PC-3 (cell line): ENCODE results near the gene ARMC8. TPM values are rescaled to one million over a fixed set of nuclear protein-coding genes. Genes with fewer than 3 reads are reported as not detected.

Source experiments
- ATAC-seq: fragments of 200-7000 bp; cut with Tn5 transposase; 2 replicates; pipeline ENCODE4 v1.9.1; 2020; ENCODE audit warnings: mild to moderate bottlenecking, moderate library complexity
- Bru-seq: library from RNA; stranded (reverse); fragments of 400-500 nt; gene quantifications from one replicate; lab custom pipeline; 2021; lab: Mats Ljungman, UMichigan
- BruChase-seq, 2 experiments: library from RNA; stranded (reverse); fragments of 400-500 nt; gene quantifications; one replicate each; lab custom pipeline; 2021; lab: Mats Ljungman, UMichigan
- BruUV-seq: library from RNA; stranded (reverse); fragments of 400-500 nt; replicated peaks from 2 replicates; lab custom pipeline; 2021; lab: Mats Ljungman, UMichigan
- CTCF ChIA-PET: fragments of 300-600 bp; sonication (Branson Sonifier 250); formaldehyde crosslinking; loops from one replicate; lab custom pipeline; 2022; ENCODE audit warnings: antibody characterized with exemption; lab: Charles Lee
- POLR2A ChIA-PET: fragments of 300-600 bp; sonication (Branson Sonifier 250); formaldehyde crosslinking; loops from one replicate; lab custom pipeline; 2022; ENCODE audit warnings: antibody characterized with exemption; ENCODE audit not compliant: unreplicated experiment; lab: Charles Lee
- DNase-seq: peaks from one replicate; pipeline ENCODE4 v3.0.0-alpha.2; 2015
- H2AFZ ChIP-seq: fragments of 300-600 bp; sonication (generic); 2 replicates; pipeline ENCODE4 v1.6.0; 2016; ENCODE audit warnings: antibody characterized with exemption, low read length
- H3F3A ChIP-seq: fragments of 300-600 bp; sonication (generic); one replicate; pipeline ENCODE4 v1.6.0; 2017; ENCODE audit warnings: antibody characterized with exemption, low read length, control low read depth, mild to moderate bottlenecking; ENCODE audit not compliant: unreplicated experiment
- H3K27ac ChIP-seq: fragments of 300-600 bp; sonication (generic); 2 replicates; pipeline ENCODE4 v1.5.1; 2016; ENCODE audit warnings: mild to moderate bottlenecking, low read length
- H3K27me3 ChIP-seq: fragments of 300-600 bp; sonication (generic); 2 replicates; pipeline ENCODE4 v1.6.1; 2016; ENCODE audit warnings: low read length, mixed read lengths
- H3K36me3 ChIP-seq: fragments of 300-600 bp; sonication (generic); 2 replicates; pipeline ENCODE4 v1.6.1; 2016; ENCODE audit warnings: low read depth, mixed run types, low read length, mixed read lengths
- H3K4me1 ChIP-seq: fragments of 300-600 bp; sonication (generic); 2 replicates; pipeline ENCODE4 v1.5.1; 2016; ENCODE audit warnings: low read length; ENCODE audit not compliant: insufficient read depth
- H3K4me2 ChIP-seq: fragments of 300-600 bp; sonication (generic); 2 replicates; pipeline ENCODE4 v1.6.0; 2016; ENCODE audit warnings: low read length
- H3K4me3 ChIP-seq: fragments of 300-600 bp; sonication (generic); 2 replicates; pipeline ENCODE4 v1.5.1; 2016; ENCODE audit warnings: mild to moderate bottlenecking, low read length, mixed read lengths
- H3K79me2 ChIP-seq: fragments of 300-600 bp; sonication (generic); 2 replicates; pipeline ENCODE4 v1.6.1; 2017; ENCODE audit warnings: low read length, mixed read lengths
- H3K9ac ChIP-seq: fragments of 300-600 bp; sonication (generic); 2 replicates; pipeline ENCODE4 v1.6.0; 2016; ENCODE audit warnings: mild to moderate bottlenecking, low read length
- H3K9me2 ChIP-seq: fragments of 300-600 bp; sonication (generic); replicated peaks from 2 replicates; pipeline ENCODE4 v1.6.1; 2016; ENCODE audit warnings: mixed run types, low read length, mixed read lengths
- H3K9me3 ChIP-seq: fragments of 300-600 bp; sonication (generic); 2 replicates; pipeline ENCODE4 v1.6.1; 2016; ENCODE audit warnings: low read length, mixed read lengths
- H4K20me1 ChIP-seq: fragments of 300-600 bp; sonication (generic); 2 replicates; pipeline ENCODE4 v1.6.1; 2016; ENCODE audit warnings: low read length, mixed read lengths
- CTCF ChIP-seq: fragments of 300-600 bp; sonication (generic); conservative IDR thresholded peaks from 2 replicates; pipeline ENCODE4 v1.5.1; 2017; ENCODE audit warnings: antibody characterized with exemption, low read depth, mild to moderate bottlenecking, low read length
- EZH2 ChIP-seq: fragments of 300-600 bp; sonication (generic); IDR thresholded peaks from one replicate; pipeline ENCODE4 v1.6.1; 2017; ENCODE audit warnings: antibody characterized with exemption, mild to moderate bottlenecking, low read length; ENCODE audit not compliant: unreplicated experiment
- EZH2phosphoT487 ChIP-seq: fragments of 300-600 bp; sonication (generic); IDR thresholded peaks from 2 replicates; pipeline ENCODE4 v1.6.1; 2018; ENCODE audit warnings: mild to moderate bottlenecking, antibody characterized with exemption, low read length, borderline replicate concordance
- intact Hi-C: fragments of 100-400 bp; cut with micrococcal nuclease; formaldehyde crosslinking; loops from 2 replicates; pipeline ENCODE4 v1.9.0; 2023
- long read RNA-seq: library from polyadenylated mRNA; unstranded; transcript quantifications from one replicate; pipeline ENCODE4 v2.0.0, GENCODE V29; 2021; ENCODE audit not compliant: unreplicated experiment
- total RNA-seq: library from RNA; depleted of rRNA; stranded (reverse); fragments of >200 nt; gene quantifications from 2 replicates; pipeline ENCODE4 v1.2.3, GENCODE V29; 2014; rRNA removed

The ARMC8 gene
- total RNA-seq (15.0 and 21.1 TPM in 2 replicates), Bru-seq, nascent RNA (percentile 75 among the genes with signal in this experiment), BruChase-seq, experiment 1, labeled RNA remaining after a 6-hour chase (percentile 69 among the genes with signal in this experiment), BruChase-seq, experiment 2, labeled RNA remaining after a 2-hour chase (percentile 77 among the genes with signal in this experiment)
- long read RNA-seq, full-length matches to known transcripts = 42 of 75 reads
- long read RNA-seq, partial matches to known transcripts = 8 of 75 reads
- long read RNA-seq, other reads (novel, unspliced or antisense) = 25 of 75 reads

- Histone ChIP-seq H3F3A (no peaks in the 10 kb centered on the region), H3K4me2 (peak within 1 kb of the TSS; percentile 93), H3K27ac (peak within 1 kb of the TSS; percentile 75), H3K9me2 (no peaks in the 10 kb centered on the region), H3K4me3 (peak within 1 kb of the TSS; percentile 81), H2AFZ (peak within 1 kb of the TSS; percentile 99), H4K20me1 (peaks cover 18% of the 10 kb centered on the region), H3K9ac (peak within 1 kb of the TSS; percentile 97), H3K36me3 (no peaks in the 10 kb centered on the region), H3K9me3 (no peaks in the 10 kb centered on the region), H3K4me1 (peaks cover 35% of the 10 kb centered on the region), H3K79me2 (peaks cover 51% of the 10 kb centered on the region), H3K27me3 (no peaks in the 10 kb centered on the region)
- peak; percentile 75 for ATAC-seq
- peak; percentile 11 for DNase-seq
- intact Hi-C loops = loop anchor here (1.0 to 2.0 kb wide), 3 partner anchors 53 to 142 kb away; partner anchors contain the start of gene NME9
- POLR2A ChIA-PET = interaction anchor here (0.7 kb wide), 1 partner anchor 52 kb away, joined by 3 read pairs; no protein-coding TSS in a partner anchor
- TF ChIP-seq EZH2phosphoT487 (no peak), EZH2 (no peak), CTCF (no peak)
- CTCF ChIA-PET = no interaction called here
- BruUV-seq = TSS peak; percentile 40
Measured at GRCh38 chr3:138187296-138188012, at the start of gene ARMC8. Gene ARMC8, plus strand, starts transcription at chr3:138187301. Its CDS starts 254 bp downstream, at chr3:138187555.

GRCh38 chr3:138137861-138138260 is 49.2 kb upstream of the ARMC8 start:
- Histone ChIP-seq H3K9me3 (no peaks in the 10 kb centered on the region), H3K79me2 (no peaks in the 10 kb centered on the region), H4K20me1 (no peaks in the 10 kb centered on the region), H3K4me1 (no peaks in the 10 kb centered on the region), H3K36me3 (no peaks in the 10 kb centered on the region), H3F3A (no peaks in the 10 kb centered on the region), H3K9ac (no peak overlapping the region), H3K27ac (no peak overlapping the region), H3K9me2 (no peaks in the 10 kb centered on the region), H3K27me3 (no peaks in the 10 kb centered on the region), H3K4me3 (no peak overlapping the region), H3K4me2 (no peak overlapping the region), H2AFZ (no peak overlapping the region)
- ChIA-PET POLR2A (no interaction called here), CTCF (no interaction called here)
- ATAC-seq (no peak), DNase-seq (no peak)
- intact Hi-C loops = no loop called here
- BruUV-seq = no TSS peak
- TF ChIP-seq EZH2 = no peak
- no peak for TF ChIP-seq CTCF
- TF ChIP-seq EZH2phosphoT487 = no peak
